OCI-M2 (cell line): ENCODE results near the gene FNDC3B.
"Not testable (repeated sequence)": the region's sequence is repeated elsewhere in the genome, so short reads cannot be mapped to it uniquely, and the experiment has no call there.

Source experiments
- DNase-seq: peaks from one replicate; lab custom pipeline; 2025; ENCODE audit not compliant: unreplicated experiment; lab: John Stamatoyannopoulos, UW

FNDC3B gene

DNA sequence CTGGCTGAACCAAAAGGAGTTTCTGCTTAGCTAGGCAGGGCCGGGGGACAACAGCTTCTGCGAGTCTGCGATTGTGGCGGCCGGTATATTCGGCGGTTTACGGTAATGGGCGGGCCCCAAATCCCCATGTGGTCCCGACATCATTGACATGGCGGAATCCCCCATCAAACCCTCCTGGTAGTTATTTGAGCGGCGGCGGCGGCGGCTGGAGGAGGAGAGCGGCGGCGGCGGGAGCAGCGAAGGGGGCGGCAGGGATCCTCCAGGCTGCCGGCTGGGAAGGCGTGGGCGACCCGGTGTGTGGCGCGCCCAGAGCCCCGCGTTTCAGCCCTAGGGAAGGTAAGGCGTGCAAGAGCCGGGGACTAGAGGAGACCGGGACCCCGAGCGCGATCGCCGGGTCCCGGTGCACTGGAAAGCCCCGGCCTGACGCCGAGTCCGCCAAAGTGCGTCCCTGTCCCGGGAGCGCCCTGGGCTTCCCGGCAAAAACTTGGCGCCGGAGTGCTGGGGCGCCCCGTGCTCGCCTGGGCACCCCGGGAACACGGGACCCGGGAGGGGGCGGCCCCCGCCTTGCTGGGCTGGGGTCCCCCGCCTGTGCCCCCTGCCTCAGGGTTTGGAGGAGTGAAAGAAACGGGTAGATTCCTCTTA, at the start of gene FNDC3B:
FNDC3B (plus strand) TSS at position 143 of the 642 bp plus-strand sequence. CDS start 72,902 bp downstream, outside the sequence.
- DNase-seq: peak; percentile 26

DNA sequence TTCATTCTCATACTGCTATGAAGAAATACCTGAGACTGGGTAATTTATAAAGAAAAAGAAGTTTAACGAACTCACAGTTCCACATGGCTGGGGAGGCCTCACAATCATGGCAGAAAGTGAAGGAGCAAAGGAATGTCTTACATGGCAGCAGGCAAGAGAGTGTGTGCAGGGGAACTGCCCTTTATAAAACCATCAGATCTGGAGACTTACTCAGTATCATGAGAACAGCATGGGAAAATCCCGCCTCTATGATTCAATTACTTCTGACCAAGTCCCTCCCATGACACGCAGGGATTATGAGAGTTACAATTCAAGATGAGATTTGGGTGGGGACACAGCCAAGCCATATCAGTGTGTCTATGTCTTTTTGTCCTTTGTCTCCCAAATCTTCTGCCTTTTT, 49.1 kb upstream of the FNDC3B start:
- DNase-seq: not testable (repeated sequence)

DNA sequence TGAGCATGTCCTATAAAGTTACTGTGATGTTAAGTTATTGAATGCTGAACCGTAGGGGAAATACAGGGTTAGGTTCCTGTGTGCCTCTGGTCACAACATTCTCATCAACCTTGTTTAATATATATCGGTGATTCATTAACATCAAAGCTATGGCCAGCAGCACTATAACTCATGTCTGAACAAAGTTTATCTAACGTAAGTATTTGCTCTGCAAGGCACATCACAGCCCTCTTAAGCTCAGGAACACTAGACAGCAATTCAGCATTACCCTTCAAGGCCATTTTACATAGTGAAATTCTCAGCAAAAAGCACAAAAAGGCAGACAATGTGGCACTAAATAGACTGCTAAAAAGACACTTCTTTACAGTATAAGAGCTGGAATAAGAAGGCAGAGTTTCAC, 48.2 kb upstream of the FNDC3B start:
- DNase-seq: no peak

DNA sequence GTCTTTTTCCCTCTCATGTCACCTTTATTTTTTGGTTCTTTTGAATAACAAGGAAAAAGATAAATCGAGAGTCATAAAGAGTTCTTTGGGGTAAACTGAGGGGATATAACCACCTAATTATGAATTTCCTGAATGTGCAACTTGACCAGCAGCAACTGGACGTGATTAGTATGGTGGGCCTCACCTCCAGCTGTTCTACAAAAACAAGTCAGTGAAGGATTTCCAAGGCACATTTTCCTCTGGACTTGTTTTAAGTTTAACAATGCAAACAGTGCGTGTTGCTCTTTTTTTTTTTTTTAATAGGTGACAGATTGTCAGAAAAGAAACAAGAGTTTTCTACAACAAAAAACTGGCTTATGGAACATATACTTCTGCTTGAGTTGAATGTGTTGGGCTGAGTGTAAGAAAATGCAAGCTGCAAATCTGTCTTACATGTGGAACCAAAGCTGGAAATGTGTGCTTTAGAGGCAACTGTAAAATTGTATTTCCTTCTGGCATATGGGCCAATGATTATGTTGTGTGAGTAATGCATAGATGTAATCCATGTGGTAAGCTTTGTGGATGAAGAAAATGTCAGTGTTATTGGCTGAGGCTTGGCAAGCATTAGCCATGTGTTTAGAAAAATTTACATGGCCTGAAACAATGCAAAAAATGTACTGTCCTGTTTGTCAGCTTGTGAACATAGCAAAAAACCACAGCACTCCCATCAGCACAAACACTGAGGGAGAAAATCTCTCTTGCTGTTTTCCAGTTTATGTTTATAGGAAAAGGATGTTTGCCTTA, 44.5 kb upstream of the FNDC3B start:
- no peak for DNase-seq

DNA sequence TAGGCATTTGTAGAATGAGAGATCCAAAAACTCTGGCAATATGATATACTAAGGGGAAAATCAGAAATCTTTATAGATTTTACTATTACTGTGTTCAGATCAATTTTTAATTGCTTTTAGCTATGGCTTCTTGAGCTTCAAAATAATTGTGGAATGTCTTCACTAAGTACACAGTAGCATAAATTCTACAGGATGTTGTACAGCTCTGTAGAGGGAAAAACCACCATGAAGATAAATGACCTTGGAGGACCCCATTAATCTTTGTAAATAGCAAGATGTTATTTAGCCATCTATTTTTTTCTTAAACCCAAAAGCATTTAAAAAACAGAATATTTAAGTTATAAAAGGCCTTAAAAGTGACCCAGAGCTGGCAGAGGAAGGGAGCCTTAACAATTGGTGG, 43.9 kb upstream of the FNDC3B start:
- no peak for DNase-seq

DNA sequence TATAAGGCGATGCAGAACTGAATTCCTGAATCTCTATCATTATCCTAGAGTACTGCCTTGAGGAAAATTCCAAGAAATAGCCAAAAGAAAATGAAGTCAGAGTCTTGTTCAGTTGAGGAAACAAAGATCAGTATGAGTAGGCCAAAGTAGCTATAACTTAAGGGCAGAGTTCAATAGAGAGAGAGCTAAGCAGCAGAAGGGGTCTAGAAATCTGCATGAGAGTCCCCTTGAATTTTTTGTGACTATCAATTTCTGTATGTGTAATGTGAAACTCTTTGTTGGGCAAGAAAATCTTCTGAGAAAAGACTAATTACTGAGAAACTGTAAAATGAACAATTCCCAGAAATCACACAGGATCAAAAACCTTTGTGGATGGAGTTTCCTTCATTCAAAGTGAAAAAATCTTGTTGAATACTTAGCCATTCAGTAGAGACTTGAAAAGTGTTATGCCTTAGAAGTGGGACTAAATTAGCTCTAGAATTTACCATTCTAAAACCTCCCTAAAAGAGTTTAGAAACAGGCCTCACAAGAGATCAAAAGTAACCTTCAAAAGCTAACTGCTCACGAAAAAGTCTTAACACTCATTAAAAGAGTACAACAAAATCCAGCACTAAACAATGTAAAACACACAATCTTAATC, 43.1 kb upstream of the FNDC3B start:
- no peak for DNase-seq

DNA sequence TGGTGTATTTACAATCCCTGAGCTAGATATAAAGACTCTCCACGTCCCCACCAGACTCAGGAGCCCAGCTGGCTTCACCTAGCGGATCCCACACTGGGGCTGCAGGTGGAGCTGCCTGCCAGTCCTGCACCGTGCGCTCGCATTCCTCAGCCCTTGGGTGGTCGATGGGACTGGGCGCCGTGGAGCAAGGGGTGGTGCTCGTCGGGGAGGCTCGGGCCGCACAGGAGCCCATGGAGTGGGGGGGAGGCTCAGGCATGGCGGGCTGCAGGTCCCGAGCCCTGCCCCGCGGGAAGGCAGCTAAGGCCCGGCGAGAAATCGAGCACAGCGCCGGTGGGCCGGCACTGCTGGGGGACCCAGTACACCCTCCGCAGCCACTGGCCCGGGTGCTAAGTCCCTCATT, 40.6 kb upstream of the FNDC3B start:
- not testable (repeated sequence) for DNase-seq

DNA sequence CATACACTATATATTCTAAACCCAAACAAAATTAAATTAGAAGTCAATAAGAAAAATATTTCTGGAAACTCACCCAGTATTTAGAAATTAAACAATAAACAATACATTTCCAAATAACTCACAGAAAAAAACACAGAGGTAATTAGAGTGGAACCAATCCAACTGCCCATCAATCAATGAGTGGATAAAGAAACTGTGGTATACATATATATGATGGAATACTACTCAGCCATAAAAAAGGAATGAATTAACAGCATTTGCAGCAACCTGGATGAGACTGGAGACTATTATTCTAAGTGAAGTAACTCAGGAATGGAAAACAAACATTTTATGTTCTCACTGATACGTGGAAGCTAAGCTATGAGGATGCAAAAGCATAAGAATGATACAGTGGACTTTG, 37.8 kb upstream of the FNDC3B start:
- DNase-seq: not testable (repeated sequence)

DNA sequence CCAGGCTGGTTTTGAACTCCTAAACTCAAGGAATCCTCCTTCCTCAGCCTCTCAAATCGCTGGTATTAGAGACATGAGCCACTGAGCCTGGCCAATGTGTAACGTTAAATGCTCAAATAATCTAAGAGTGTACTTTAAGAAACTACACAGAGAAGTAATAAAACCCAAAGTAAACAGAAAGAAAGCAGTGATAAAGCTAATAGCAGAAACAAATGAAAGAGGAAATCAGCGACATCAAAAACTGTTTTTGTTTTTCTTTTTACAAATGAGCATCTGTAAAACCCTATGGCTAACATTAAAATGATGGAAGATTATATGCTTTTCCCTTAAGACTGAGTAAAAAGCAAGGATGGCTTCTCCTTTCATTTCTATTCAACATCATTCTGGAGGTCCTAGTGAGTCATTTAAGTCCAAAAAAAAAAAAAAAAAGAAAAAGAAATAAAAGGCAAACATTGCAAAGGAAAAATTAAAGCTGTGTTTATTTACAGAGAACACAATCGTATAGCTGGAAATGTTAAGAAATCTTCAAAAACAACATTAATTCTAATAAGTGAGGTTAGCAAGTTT, 36.8 kb upstream of the FNDC3B start:
- no peak for DNase-seq

DNA sequence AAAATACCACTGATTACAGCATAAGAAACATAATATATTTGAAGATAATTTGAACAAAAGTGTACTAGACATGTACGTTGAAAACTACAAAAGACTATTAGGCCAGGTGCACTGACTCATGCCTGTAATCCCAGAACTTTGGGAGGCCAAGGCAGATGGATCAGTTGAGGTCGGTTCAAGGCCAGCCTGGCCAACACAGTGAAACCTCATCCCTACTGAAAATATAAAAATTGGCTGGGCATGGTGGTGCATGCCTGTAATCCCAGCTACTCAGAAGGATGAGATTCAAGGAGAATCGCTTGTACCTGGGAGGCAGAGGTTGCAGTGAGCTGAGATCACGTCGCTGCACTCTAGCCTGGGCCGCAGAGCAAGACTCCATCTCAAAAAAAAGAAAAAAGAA, 36.2 kb upstream of the FNDC3B start:
- no peak for DNase-seq

DNA sequence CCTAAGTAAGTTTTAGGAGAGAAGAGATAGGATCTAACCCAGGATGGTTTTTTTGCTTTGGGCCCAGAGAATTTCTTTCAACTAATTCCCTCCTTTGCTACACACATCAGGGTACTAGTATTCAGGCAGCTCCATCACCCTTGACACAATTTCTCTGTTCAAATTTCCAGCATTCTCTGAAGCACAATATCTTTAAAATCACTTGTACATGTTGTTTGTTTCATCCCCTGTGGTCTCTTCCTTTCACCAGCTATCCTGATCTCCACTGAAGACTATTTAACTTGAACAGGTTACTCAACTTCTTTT, 32.4 kb upstream of the FNDC3B start:
- no peak for DNase-seq

DNA sequence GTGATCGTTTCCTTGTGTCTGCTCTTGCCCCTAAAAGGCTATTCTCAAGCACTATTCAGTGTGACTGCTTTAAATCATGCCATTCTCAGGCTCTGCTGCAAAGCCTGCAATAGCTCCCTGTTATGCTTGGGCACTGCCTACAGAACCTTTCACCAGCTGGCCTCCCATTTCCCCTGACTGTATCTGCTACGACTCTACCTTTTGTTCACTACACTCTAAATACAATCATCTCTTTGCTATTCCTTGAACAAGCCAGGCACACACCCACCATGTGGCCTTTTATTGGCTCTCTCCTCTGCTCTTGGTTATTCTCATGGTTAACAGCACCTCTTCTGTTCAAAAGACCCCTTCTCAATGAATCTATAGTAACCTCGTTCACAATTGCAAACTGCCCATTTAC, 29.6 kb upstream of the FNDC3B start:
- DNase-seq: no peak

DNA sequence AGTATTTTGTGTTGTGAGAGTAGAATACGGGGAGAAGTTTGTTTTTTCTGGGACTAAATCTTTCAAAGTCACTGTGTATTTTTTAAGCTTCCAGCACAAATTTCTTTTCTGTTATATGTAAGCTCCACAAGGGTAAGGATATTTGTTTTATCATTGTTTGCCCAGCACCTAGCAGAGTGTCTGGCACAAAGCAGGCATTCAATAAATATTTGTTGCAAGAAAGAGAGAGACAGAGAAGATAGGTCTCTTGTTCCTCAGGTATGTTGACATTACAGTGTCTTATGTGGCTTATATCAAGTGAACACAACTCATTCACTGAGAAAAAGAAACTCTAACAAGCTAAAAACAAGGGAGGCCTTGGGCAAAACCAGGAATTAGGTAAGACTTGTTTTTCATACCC, 26.6 kb upstream of the FNDC3B start:
- DNase-seq: no peak

DNA sequence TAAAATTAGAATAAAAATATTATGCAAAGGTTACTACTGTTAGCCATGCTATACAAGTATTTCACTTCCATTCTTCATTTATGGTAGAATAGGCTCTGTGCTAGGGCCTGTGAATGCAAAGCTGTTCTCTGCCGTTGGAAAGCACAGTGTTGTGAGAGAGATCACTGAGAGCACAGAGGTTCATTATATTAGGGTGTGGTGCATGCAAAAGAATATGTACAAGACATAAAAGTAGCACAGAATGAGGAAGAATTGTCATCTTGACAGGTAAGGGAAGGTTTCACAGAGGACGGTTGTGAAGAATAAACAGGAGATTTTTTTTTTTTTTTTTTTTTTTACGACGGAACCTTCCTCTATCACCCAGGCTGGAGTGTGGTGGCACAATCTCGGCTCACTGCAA, 25.2 kb upstream of the FNDC3B start:
- no peak for DNase-seq

DNA sequence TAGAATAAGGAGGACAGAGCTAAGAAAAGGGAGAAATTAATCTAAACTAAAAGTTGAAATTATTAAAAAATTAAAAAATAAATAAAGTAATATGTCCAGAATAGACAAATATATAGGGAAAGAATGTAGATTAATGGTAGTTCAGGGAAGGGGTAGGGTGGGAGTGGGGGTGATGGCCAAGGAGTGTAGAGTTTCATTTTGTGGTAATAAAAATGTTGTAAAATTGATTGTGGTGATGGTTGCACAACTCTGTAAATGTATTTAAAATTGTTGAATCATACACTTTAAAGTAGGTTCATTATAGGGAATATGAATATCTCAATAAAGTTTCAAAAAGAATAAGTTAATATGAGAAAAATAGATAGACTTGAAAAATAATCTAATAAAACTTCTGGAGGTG, 21.0 kb upstream of the FNDC3B start:
- no peak for DNase-seq

DNA sequence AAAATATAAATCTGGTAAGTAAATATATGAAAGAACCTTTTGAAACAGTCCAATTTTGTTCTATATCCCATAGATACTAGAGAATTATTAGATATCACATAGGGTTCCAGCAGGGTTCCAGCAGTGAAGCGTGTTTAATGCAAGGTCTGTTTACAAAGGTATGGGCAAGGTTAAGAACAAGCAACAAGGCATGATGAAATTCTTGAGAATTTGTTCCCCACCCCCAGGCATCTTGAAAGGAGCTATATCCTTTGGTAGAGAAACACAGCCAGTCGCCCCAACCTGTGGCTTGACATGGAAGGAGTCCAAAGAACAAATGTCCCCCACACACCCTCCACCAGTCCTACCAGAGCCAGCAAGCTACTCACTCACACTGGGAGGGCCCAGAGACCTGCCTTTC, 18.6 kb upstream of the FNDC3B start:
- DNase-seq: no peak

DNA sequence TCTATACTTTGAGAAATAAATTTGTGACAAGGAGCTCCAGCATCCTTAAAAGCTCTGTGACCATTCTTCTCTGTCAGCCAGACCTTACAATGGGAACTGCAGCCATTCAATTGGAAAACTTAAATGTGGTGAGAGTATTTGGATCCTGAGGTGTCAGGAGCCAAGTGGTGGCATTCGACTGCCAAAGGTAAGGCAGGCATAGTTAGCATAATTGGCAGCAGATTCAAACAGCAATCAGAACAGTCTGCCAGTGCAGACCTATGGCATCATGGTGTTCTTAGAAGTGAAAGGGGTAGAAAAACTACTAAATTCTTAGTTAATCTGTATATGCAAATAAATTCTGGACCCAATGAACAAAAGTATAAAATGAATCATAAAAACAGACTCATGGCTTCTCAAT, 18.2 kb upstream of the FNDC3B start:
- no peak for DNase-seq

DNA sequence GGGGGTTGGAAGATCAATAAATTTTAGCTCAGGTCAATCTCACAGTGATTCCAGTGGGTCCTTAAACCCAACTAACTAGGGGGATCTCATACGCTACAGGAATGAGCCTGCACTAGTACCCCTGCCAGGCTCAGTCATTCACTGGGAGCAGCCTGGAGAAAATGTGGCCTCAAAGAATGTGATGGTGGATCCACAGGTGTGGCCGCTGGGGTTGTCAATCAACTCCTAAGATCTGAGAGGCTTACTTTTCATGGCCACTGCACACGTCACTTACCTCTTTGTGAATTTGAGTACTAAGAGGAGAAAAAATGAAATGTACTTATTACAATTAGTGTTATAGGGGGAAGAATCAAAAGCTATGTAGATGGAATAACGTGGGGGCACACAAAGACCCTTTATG, 17.5 kb upstream of the FNDC3B start:
- no peak for DNase-seq

DNA sequence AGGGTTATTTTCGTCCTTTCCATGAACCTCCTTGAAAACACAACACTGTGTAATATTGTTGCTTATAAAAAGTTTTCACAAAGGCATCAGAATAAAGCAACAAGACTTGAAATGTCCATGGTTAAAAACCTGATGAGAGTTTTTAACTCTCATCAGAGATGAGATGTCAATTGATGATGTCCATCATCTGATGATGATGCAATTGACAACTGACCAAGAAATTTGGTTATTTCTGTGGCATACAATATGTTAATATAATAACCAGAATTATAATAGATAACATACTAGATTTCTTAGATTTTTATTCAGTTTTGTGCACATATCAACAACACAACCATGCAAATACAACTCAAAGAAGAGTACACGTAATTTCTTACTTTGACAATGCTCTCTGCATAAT, 15.5 kb upstream of the FNDC3B start:
- no peak for DNase-seq

DNA sequence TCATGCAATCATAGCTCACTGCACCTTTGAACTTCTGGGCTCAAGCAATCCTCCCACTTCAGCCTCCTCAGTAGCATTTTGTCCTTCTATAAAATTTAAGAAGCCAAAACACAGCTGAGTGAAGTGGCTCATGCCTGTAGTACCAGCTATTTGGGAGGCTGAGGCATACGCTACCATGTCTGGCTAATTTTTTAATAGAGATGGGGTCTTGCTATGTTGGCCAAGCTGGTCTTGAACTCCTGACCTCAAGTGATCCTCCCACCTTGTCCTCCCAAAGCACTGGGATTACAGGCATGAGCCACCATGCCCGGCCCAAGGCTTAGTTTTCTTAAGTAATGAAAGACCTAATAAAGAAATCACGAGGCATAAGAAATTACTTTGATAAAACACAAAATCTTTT, 14.7 kb upstream of the FNDC3B start:
- DNase-seq: no peak

DNA sequence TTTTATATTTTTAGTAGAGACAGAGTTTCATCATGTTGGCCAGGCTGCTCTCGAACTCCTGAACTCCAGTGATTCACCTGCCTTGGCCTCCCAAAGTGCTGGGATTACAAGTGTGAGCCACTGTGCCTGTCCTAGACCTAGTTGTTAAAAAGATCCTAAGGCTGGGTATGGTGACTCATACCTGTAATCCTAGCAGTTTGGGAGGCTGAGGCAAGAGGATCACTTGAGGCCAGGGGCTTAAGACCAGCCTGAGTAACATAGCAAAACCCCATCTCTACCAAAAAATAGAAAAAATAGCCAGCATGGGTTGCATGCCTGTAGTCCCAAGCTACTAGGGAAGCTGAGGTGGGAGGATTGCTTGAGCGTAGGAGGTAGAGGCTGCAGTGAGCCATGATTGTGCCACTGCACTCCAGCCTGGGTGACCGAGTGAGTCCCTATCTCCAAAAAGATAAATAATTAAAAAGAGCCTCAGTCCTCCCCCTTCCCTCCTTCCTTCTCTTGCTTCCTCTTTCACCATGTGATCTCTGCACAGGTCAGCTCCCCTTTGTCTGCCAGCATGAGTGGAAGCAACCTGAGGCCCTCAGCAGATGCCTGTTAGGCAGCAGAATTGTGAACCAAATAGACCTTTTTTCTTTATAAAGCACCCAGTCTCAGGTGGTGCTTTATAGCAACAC, 9.8 kb upstream of the FNDC3B start:
- no peak for DNase-seq

DNA sequence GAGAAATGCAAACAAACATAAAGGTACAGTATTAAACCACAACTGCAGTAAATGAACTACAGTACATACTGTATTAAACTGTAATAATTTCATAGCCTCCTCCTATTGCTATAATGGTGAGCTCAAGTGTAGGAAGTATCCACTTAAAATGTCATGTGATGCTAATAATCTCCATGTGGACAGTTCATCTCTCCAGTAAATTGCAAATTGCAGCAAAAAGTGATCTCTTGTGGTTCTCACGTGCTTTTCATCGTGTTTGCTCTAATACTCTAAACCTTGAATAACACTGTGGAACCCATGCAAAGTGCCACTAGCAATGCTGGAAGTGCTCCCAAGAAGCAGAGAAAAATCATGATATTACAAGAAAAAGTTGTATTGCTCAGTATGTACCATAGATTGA, 9.2 kb upstream of the FNDC3B start:
- DNase-seq: no peak
